GM19043 (cell line): ENCODE measurements around the gene TTC27.
A peak's percentile ranks its signal among the peaks of the same experiment; 100 is the strongest.

ENCODE experiments used
- ATAC-seq: cut with Tn5 transposase; IDR thresholded peaks from one replicate; pipeline ENCODE4 v1.9.1; 2021; ENCODE audit warnings: low read depth; ENCODE audit not compliant: unreplicated experiment

Gene TTC27

GRCh38 chr2:32666704-32667103, 38.9 kb downstream of the TTC27 start:
- ATAC-seq = no peak

DNA sequence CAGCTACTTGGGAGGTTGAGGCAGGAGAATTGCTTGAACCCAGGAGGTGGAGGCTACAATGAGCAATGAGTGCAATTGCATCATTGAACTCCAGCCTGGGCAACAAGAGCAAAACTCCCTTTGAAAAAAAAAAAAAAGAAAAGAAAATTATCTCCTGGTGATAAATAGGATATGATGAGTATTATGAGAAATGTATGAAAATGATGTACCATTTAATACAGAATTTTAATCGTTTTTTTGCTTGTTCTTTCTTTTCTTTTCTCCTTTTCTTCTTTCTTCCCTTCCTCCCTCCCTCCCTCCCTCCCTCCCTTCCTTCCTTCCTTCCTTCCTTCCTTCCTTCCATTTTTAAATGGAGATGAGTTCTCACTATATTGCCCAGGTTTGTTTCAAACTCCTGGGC, 40.4 kb downstream of the TTC27 start:
- no peak for ATAC-seq

- ATAC-seq = no peak
Observed at GRCh38 chr2:32671885-32672533, 44.2 kb downstream of the TTC27 start.

DNA sequence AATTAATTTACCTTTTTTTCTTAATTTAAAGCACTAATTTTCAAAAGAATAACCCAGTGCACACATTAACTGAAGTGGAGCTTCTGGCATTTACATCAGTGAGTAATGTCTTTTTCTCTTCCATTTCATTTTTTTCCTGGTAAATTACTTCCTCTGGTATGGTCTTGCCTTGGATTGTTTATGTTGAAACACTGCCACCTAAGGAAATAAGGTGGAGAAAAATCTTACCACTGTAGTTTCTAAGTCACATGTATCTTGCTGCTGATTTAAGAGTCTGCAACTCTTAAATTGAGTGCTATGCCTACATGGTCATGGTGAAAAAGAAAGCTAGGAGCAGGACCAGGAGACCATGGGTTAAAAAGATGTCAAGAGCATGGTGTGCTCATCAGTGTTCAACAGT, 51.0 kb downstream of the TTC27 start:
- ATAC-seq = no peak

- ATAC-seq = no peak
Observed at GRCh38 chr2:32680942-32681341, 53.1 kb downstream of the TTC27 start.

GRCh38 chr2:32683520-32684086, 55.8 kb downstream of the TTC27 start:
- no peak for ATAC-seq

DNA sequence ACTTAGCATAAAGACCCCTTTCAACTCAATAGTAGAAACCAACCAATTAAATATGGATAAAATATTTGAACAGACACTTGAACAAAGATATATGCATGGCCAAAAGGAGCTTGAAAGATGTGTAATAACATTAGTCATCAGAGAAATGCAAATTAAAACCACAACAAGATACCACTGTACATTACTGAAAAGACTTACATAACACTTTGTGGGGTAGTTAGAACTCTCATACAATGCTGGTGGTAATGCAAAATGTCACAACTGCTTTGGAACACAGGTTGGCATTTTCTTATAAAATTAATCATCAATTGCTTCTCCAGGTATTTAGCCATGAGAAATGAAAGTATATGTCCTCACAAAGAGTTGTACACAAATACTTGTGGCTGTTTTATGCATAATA, 60.7 kb downstream of the TTC27 start:
- peak; percentile 92 for ATAC-seq

DNA sequence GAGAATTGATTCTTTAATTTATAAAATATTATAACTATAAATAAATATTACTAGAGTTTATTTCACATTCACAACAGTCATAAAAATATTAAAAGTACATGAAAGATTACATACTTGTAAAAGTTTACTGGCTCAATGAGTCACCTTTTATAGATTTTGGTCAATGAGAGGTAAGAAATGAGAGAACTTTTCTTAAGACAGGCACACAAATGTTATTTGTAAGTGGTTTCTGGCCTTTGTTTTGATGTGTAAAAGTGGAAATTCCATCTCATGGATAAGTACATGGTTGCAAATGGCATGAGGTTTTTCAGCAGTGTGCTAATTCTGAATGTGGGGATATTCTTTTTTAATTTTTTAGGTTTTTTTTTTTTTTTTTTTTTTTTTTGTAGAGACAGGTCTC, 63.8 kb downstream of the TTC27 start:
- no peak for ATAC-seq

GRCh38 chr2:32696439-32696838, 68.6 kb downstream of the TTC27 start:
- no peak for ATAC-seq

- no peak for ATAC-seq
Observed at GRCh38 chr2:32697156-32697555, 69.3 kb downstream of the TTC27 start.

DNA sequence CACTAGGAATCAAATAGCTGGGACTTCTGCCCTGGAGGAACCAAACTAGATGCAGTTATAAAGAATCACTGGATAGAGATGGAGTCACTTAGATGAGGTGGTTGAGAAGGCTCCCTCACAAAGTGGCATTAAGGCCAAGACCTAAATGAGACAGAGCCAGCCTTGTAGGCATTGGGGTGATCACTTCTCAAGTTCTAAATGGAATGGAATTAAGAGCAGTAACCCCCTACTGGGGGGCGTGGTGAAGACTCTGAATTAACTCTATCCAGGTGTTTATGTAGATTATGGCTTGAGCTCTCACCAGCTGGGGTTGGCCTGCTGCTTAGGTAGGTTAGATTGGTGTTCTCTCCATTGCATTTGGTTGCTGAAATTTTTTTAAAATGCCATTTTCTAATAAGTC, 71.3 kb downstream of the TTC27 start:
- no peak for ATAC-seq

DNA sequence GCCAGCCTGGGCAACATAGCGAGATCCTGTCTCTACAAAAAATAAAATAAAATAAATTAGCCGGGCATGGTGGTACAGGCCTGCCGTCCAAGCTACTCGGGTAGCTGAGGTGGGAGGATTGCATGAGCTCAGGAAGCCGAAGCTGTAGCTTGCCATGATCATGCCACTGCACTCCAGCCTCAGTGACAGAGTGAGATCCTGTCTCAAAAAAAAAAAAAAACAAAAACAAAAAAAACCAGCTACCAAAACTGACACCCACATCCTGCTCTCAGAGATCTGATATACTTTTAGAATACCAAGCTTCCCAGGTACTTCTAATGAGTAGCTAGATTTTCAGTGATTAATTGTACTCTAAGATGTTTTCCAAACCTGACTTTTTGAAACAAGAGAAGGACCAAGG, 74.0 kb downstream of the TTC27 start:
- ATAC-seq = no peak

DNA sequence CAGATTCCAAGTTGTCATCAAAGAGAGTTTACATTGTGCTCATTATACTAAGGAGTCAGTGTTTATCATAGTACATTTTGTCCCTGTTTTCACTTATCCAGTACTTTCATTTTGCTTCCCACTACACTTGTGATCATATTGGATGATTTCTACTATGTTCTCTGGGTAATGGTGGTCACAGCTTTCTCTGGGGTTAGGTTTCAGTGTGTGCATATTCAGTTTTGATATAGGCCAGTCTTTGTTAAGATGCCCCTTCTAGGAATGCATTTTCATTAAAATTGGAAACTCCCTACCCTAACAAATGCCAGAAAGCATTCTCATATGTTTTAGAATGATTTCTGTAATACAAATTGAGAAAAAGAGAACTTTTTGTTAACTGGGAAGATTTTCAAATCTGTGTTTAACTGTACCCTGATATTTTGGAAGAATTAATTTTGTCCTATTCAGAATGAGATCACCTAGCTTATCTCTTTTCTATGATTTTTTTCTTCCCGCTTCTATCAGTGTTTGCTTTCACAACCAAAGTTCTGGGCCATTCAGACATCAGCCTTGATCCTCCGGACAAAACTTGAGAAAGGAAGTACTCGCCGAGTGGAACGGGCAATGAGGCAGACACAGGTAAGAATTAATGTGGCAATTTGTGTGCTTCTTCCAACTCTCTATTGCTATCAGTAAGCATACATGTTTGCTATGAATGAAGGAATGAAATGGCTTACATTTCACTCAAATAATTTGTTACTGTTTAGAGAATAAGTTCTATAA, 74.6 kb downstream of the TTC27 start:
- ATAC-seq = no peak

DNA sequence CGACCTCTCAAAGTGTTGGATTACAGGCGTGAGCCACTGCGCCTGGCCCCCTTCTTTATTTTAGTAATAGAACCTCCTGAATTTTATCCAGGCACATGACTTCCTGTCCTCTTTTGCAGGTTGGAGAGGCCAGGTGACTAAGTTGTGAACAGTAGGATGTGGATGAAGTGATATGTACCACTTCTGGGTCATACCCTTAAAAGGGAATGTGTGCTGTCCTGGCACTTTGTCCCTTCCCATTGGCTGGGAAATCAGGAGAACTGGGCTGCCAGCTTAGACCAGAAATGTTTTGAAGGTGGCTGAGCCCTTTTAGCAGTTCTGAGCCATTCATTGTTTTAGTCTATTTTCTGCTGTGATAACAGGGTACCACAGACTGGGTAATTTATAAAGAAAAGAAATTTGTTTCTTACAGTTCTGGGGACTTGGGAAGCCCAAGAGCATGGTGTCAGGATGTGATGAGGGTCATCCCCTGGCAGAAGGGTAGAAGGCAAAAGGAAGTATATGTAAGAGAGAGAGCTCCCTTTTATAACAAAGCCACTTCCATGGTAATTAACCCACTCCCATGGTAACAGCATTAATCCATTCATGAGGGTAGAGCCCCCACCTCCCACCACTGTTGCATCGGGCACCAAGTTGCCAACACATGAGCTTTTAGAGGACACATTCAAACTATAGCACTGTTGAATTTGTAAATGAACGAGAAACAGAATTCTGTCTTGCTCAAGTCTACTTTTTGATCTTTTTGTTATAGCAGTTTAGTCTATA, 79.1 kb downstream of the TTC27 start:
- no peak for ATAC-seq

GRCh38 chr2:32711219-32711618, 83.4 kb downstream of the TTC27 start:
- ATAC-seq = no peak

- no peak for ATAC-seq
Observed at GRCh38 chr2:32711908-32712501, 84.2 kb downstream of the TTC27 start.

DNA sequence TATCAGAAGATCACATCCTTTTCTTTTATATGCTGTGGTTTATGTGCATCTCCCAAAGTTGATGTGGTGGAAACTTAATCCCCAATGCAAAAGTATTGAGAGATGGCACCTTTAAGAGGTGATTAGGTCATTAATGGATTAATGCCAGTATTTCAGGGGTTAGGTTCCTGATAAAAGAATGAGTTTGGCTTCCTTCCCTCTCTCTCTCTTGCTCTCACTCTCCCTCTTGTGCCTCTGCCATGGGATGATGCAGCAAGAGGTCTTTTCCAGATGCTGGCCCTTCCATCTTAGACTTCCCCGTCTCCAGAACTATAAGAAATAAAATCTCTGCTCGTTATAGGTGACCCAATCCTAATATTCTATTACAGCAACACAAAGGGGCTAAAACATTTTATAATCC, 85.0 kb downstream of the TTC27 start:
- no peak for ATAC-seq

- ATAC-seq = no peak
Observed at GRCh38 chr2:32714521-32714920, 86.7 kb downstream of the TTC27 start.

DNA sequence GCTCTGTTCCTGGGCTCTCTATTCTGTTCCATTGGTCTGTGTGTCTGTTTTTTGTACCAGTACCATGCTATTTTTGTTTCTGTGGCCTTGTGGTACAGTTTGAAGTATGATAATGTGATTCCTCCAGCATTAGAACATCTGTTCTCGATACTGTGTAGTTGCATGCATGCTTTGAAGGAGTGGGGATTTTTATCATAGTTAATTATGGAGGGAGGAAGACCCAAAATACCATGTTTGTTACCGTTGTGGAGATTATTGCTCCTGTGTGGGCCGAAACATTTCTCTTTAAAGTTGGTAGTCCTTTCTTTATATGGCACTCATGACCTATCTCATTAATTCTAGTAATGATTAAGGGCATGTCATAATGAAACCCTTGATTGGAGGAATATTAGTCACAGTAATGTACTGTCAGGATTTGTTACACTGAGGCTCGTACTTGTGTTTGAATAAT, 87.6 kb downstream of the TTC27 start:
- peak; percentile 70 for ATAC-seq

- peak; percentile 14 for ATAC-seq
Observed at GRCh38 chr2:32715981-32716380, 88.1 kb downstream of the TTC27 start.

DNA sequence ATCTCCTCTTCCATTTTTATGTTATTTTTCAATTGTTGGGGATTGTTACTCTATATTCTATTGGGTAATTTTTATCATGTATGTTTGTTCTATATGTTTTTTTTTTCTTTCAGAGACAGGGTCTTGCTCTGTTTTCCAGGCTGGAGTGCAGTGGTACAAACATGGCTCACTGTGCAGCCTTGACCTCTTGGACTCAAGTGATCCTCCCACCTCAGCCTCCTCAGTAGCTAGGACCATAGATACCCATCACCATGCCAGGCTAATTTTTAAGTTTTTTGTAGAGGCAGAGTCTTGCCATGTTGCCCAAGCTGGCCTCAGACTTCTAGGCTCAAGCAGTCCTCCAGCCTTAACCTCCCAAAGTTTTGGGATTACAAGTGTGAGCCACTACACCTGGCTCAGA, 88.7 kb downstream of the TTC27 start:
- no peak for ATAC-seq
